B cell (primary cell): Measurements from ENCODE around the gene INPP5J. TPM values are rescaled to one million over a fixed set of nuclear protein-coding genes. Genes with fewer than 3 reads are reported as not detected.
A peak's percentile ranks its signal among the peaks of the same experiment; 100 is the strongest.

Experiments used
- ATAC-seq: fragments of 200-7000 bp; cut with Tn5 transposase; one replicate; pipeline ENCODE4 v1.10.0; 2021; ENCODE audit warnings: low read depth, mild to moderate bottlenecking, moderate number of reproducible peaks, moderate library complexity
- CTCF ChIA-PET: fragments of 350-600 bp; sonication (Branson Sonifier 250); formaldehyde crosslinking; loops from one replicate; lab custom pipeline; 2021; ENCODE audit warnings: antibody characterized with exemption, inconsistent platforms; lab: Charles Lee
- POLR2A ChIA-PET: fragments of 350-600 bp; sonication (Branson Sonifier 250); formaldehyde crosslinking; loops from one replicate; lab custom pipeline; 2021; ENCODE audit warnings: antibody characterized with exemption; lab: Charles Lee
- DNase-seq: peaks from one replicate; pipeline ENCODE4 v3.0.0; 2013
- H2AFZ ChIP-seq: 2 replicates; pipeline ENCODE4 v1.6.1; 2012; ENCODE audit warnings: mild to moderate bottlenecking, low read depth, low read length; ENCODE audit not compliant: insufficient read depth, poor library complexity, severe bottlenecking
- H3K27ac ChIP-seq, 2 donors: 1 replicate in 1 of 2; 2 replicates in 1 of 2; pipeline ENCODE4 v1.5.1; 2012 to 2013; ENCODE audit warnings: low read length in 2 of 2, mild to moderate bottlenecking in 2 of 2, moderate library complexity in 1 of 2
- H3K27me3 ChIP-seq, 4 experiments: fragments of 200-600 bp in 1 of 4; sonication (generic) in 1 of 4; replicated peaks in 1 of 4; 1 replicate in 2 of 4; 2 replicates in 2 of 4; pipeline versions ENCODE4 v1.6.1 to v1.7.0; 2013 to 2016; ENCODE audit warnings: low read length in 3 of 4, mild to moderate bottlenecking in 2 of 4, mixed read lengths in 1 of 4, moderate library complexity in 1 of 4; ENCODE audit not compliant: insufficient read depth in 4 of 4, control insufficient read depth in 3 of 4; ENCODE audit errors: control extremely low read depth in 1 of 4
- H3K36me3 ChIP-seq, 2 experiments: replicated peaks in 1 of 2; 1 replicate in 1 of 2; 2 replicates in 1 of 2; pipeline versions ENCODE4 v1.6.1 to v1.7.1; 2013; ENCODE audit warnings: low read length in 1 of 2; ENCODE audit not compliant: insufficient read depth in 2 of 2, control insufficient read depth in 1 of 2; ENCODE audit errors: control extremely low read depth in 1 of 2, extremely low read depth in 1 of 2
- H3K4me1 ChIP-seq, 2 donors: fragments of 200-600 bp in 1 of 2; sonication (generic) in 1 of 2; 1 replicate in 1 of 2; 2 replicates in 1 of 2; pipeline versions ENCODE4 v1.5.1 to v1.6.1; 2013 to 2017; ENCODE audit warnings: low read length in 2 of 2; ENCODE audit not compliant: control insufficient read depth in 2 of 2, insufficient read depth in 2 of 2
- H3K4me2 ChIP-seq: replicated peaks from 2 replicates; pipeline ENCODE3; 2012; ENCODE audit warnings: mild to moderate bottlenecking, low read depth, low read length; ENCODE audit not compliant: poor library complexity, severe bottlenecking
- H3K4me3 ChIP-seq, 5 experiments: fragments of 200-600 bp in 1 of 5; sonication (generic) in 1 of 5; 1 replicate in 3 of 5; 2 replicates in 2 of 5; pipeline versions ENCODE4 v1.5.1 to v1.7.0; 2011 to 2016; ENCODE audit warnings: low read length in 4 of 5, mild to moderate bottlenecking in 4 of 5, low read depth in 2 of 5, control low read depth in 1 of 5, moderate library complexity in 1 of 5; ENCODE audit not compliant: insufficient read depth in 1 of 5; ENCODE audit errors: control extremely low read depth in 1 of 5, extremely low read depth in 1 of 5
- H3K79me2 ChIP-seq: fragments of 200-600 bp; sonication (generic); one replicate; pipeline ENCODE4 v1.6.0; 2016; ENCODE audit warnings: low read length; ENCODE audit not compliant: control insufficient read depth, insufficient read depth
- H3K9ac ChIP-seq: fragments of 200-600 bp; sonication (generic); 2 replicates; pipeline ENCODE4 v1.6.1; 2017; ENCODE audit warnings: mild to moderate bottlenecking, low read length, moderate library complexity
- H3K9me3 ChIP-seq, 3 donors: one replicate each; pipeline versions ENCODE4 v1.6.1 to v1.7.1; 2013; ENCODE audit warnings: low read length in 2 of 3; ENCODE audit not compliant: control insufficient read depth in 2 of 3, insufficient read depth in 1 of 3; ENCODE audit errors: control extremely low read depth in 1 of 3
- H4K20me1 ChIP-seq: 2 replicates; pipeline ENCODE4 v1.6.0; 2012; ENCODE audit warnings: mild to moderate bottlenecking, low read length; ENCODE audit not compliant: insufficient read depth, control insufficient read depth, poor library complexity, severe bottlenecking
- H3K27ac Mint-ChIP-seq: one replicate; pipeline ENCODE4 v1.8.0; 2021; ENCODE audit warnings: mixed read lengths
- H3K27me3 Mint-ChIP-seq: one replicate; pipeline ENCODE4 v1.8.0; 2021; ENCODE audit warnings: mixed read lengths
- H3K4me1 Mint-ChIP-seq: one replicate; pipeline ENCODE4 v1.8.0; 2021; ENCODE audit warnings: mixed read lengths
- H3K4me3 Mint-ChIP-seq: one replicate; pipeline ENCODE4 v1.8.0; 2021; ENCODE audit warnings: mixed read lengths
- H3K9me3 Mint-ChIP-seq: one replicate; pipeline ENCODE4 v1.8.0; 2022; ENCODE audit warnings: mixed read lengths; ENCODE audit not compliant: insufficient read depth
- EZH2 ChIP-seq: IDR thresholded peaks from 2 replicates; pipeline ENCODE4 v1.6.1; 2012; ENCODE audit warnings: borderline replicate concordance, low read depth, mild to moderate bottlenecking, moderate library complexity, low read length; ENCODE audit not compliant: insufficient read depth, poor library complexity, severe bottlenecking
- WGBS: methylation state at CpG from one replicate; pipeline ENCODE4 v1.1.5; 2013; ENCODE audit warnings: missing lambda C conversion rate; ENCODE audit not compliant: insufficient coverage; 5-methylcytosine and 5-hydroxymethylcytosine counted together
- intact Hi-C: fragments of 100-400 bp; cut with micrococcal nuclease; formaldehyde crosslinking; loops from one replicate; pipeline ENCODE4 v1.10.0; 2022
- polyA plus RNA-seq: library from polyadenylated mRNA; depleted of rRNA; stranded (reverse); fragments of >200 nt; gene quantifications from 2 replicates; pipeline ENCODE4 v1.2.3, GENCODE V29; 2012
- total RNA-seq, 2 donors: library from RNA; stranded (reverse); fragments of 120-200 nt in 1 of 2; gene quantifications; 1 replicate in 1 of 2; 2 replicates in 1 of 2; pipeline versions ENCODE4 v1.2.3 to v1.2.4, GENCODE V29; 2013 to 2022
- TF ChIP-seq, protein P1 (sequence below): fragments of 200-600 bp; IDR thresholded peaks from one replicate; pipeline ENCODE4 v1.8.0; 2022; ENCODE audit warnings: antibody characterized with exemption, mild to moderate bottlenecking

Gene INPP5J
- total and polyA plus RNA-seq, 2 donors (not counting 1 experiment from before 2014, with no cell fraction given): 0.07 to 0.52 TPM

DNA sequence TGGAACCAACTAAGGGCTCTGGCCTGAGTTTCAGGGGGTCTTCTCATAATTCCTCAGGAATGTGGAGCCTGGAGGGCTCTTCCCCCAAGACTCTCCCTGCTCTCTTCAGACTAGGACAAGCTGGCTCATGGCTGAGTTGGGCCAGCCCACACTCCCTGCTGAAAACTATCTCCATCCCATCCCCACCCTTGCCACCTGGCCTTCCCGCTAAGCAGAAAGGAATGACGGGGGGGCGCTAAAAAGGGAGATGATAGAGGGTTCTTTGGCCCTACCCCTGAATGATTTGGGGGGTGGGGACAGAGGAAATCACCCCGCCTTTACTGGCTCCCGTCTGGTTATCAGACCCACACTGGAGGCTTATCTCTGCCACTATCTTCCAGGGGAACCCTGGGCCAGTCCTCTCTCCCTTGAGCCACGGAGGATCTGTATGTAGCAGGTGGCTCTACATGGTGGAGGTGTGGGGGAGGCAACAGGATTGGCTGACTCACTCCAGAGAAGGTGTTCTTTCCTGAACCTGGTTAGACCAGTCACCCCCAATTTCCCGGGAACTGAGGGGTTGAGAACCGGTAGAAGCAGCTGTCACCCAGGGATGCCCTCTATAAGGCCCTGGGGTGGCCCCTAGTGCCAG lies 35.9 kb upstream of the INPP5J start:
- CTCF ChIA-PET: interaction anchor here (0.5 to 1.8 kb wide), 6 partner anchors 9 to 187 kb away, joined by 3 to 5 read pairs (median 4); partner anchors contain the start of gene SELENOM
- Histone ChIP-seq H4K20me1 (no peaks in the 10 kb centered on the region), H3K9ac (no peak overlapping the region), H3K4me2 (no peak overlapping the region), H3K27me3 (no peaks in the 10 kb centered on the region), H3K9me3 (no peaks in the 10 kb centered on the region), H3K4me1 (peaks cover 27 to 64% of the 10 kb centered on the region in 2 donors), H3K4me3 (no peak overlapping the region), H3K79me2 (peaks cover 4% of the 10 kb centered on the region), H3K36me3 (no peaks in the 10 kb centered on the region), H3K27ac (no peak overlapping the region), H2AFZ (no peak overlapping the region)
- Mint-ChIP-seq H3K4me3 (no peak overlapping the region), H3K27ac (peak overlapping the region; percentile 50), H3K9me3 (no peaks in the 10 kb centered on the region), H3K4me1 (peaks cover 39% of the 10 kb centered on the region), H3K27me3 (no peaks in the 10 kb centered on the region)
- DNase-seq (no peak), ATAC-seq (no peak)
- 92% methylated on average over 4 of the region's 8 CpGs for WGBS
- POLR2A ChIA-PET: no interaction called here
- no peak for TF ChIP-seq EZH2
- TF ChIP-seq, protein P1, sequence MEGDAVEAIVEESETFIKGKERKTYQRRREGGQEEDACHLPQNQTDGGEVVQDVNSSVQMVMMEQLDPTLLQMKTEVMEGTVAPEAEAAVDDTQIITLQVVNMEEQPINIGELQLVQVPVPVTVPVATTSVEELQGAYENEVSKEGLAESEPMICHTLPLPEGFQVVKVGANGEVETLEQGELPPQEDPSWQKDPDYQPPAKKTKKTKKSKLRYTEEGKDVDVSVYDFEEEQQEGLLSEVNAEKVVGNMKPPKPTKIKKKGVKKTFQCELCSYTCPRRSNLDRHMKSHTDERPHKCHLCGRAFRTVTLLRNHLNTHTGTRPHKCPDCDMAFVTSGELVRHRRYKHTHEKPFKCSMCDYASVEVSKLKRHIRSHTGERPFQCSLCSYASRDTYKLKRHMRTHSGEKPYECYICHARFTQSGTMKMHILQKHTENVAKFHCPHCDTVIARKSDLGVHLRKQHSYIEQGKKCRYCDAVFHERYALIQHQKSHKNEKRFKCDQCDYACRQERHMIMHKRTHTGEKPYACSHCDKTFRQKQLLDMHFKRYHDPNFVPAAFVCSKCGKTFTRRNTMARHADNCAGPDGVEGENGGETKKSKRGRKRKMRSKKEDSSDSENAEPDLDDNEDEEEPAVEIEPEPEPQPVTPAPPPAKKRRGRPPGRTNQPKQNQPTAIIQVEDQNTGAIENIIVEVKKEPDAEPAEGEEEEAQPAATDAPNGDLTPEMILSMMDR: no peak
- intact Hi-C loops: loop anchor here (5.0 kb wide), 1 partner anchor 325 kb away; no protein-coding TSS in a partner anchor

DNA sequence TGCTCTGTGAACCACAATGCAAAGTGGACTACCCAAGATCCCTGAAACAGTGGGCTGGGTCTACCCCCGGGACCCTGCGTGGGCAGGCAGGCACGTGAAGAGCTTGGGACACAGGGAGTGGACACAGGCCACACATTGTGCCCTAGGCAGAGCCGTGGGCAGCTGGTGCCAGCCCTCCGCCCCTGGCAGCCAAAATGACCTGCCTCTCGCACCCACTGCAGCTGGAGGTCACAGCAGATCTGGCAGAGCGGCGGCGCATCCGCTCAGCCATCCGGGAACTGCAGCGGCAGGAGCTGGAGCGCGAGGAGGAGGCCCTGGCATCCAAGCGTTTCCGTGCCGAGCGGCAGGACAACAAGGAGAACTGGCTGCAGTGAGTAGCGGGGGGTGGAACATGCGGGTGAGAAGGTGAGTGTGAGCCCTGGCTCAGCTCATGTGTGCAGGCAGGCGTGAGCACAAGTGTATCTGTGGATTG lies 35.0 kb upstream of the INPP5J start:
- Mint-ChIP-seq H3K27me3 (no peaks in the 10 kb centered on the region), H3K4me3 (no peak overlapping the region), H3K27ac (no peak overlapping the region), H3K9me3 (no peaks in the 10 kb centered on the region), H3K4me1 (peaks cover 31% of the 10 kb centered on the region)
- Histone ChIP-seq H3K4me2 (no peak overlapping the region), H3K4me3 (no peak overlapping the region), H3K27ac (no peak overlapping the region), H3K4me1 (peaks cover 25 to 55% of the 10 kb centered on the region in 2 donors), H3K9ac (no peak overlapping the region), H3K27me3 (no peaks in the 10 kb centered on the region), H3K79me2 (peaks cover 4% of the 10 kb centered on the region), H2AFZ (no peak overlapping the region), H4K20me1 (no peaks in the 10 kb centered on the region), H3K9me3 (no peaks in the 10 kb centered on the region), H3K36me3 (no peaks in the 10 kb centered on the region)
- DNase-seq (no peak), ATAC-seq (no peak)
- 98% methylated on average over 21 of the region's 21 CpGs for WGBS
- POLR2A ChIA-PET: no interaction called here
- intact Hi-C loops: loop anchor here (2.0 to 5.0 kb wide), 2 partner anchors 61 to 325 kb away; no protein-coding TSS in a partner anchor
- CTCF ChIA-PET: interaction anchor here (0.8 to 1.9 kb wide), 5 partner anchors 8 to 187 kb away, joined by 3 to 7 read pairs (median 4); partner anchors contain the start of gene SELENOM
- TF ChIP-seq, protein P1: no peak
- TF ChIP-seq EZH2: no peak
